SHP77 treated with DMSO at 0.1 percent for 48 hours (cell line): ENCODE results near the gene KAZN.
"Not testable (repeated sequence)": the region's sequence is repeated elsewhere in the genome, so short reads cannot be mapped to it uniquely, and the experiment has no call there.

Experiments used
- DNase-seq: peaks from one replicate; lab custom pipeline; 2025; lab: John Stamatoyannopoulos, UW

KAZN gene

GRCh38 chr1:14598498-14599182 is at the start of gene KAZN:
TSS of gene KAZN (plus strand) at chr1:14598685.
- no peak for DNase-seq

- DNase-seq, result no peak
Observed at GRCh38 chr1:14549897-14550620, 48.4 kb upstream of the KAZN start.

DNA sequence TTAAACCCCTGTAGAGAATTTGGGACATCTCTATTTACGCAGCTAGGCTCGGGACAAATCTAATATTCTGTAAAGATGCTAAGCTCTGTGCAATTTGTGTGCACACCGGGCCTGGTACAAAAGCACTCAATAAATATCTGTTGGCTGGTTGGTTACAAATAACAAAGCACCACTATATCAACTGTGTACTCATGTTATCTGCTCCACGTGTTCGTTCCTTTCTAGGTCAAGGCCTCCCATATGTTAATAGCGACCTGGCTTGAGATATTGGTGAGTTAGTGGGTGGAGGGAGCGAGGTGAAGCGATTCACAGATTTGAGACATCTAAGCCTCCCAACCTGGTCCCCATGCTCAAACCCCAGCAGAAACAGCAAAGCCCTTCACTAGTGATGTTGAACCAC is 47.1 kb upstream of the KAZN start:
- DNase-seq, result no peak

GRCh38 chr1:14552246-14552965 is 46.1 kb upstream of the KAZN start:
- no peak for DNase-seq

GRCh38 chr1:14553711-14554110 is 44.8 kb upstream of the KAZN start:
- no peak for DNase-seq

DNA sequence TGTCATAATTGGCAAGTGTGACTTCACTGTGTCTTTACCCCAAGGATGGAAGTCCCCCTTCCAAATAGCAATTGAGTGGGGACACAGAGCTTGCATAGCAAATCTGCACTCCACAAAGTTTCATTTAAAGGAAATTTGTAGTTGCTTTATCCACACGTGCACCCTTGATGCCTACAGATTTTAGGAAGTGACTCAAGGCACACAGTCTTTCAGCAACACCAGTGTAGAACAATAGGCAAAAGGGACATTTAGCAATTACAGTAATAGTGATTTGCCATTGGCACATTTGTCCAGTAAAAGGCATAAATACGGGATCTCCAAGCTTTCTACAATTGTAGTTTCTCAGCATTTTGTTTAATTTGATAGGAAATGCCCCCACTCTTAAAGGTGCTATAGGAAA is 43.4 kb upstream of the KAZN start:
- no peak for DNase-seq

GRCh38 chr1:14561014-14561693 is 37.3 kb upstream of the KAZN start:
- no peak for DNase-seq

DNA sequence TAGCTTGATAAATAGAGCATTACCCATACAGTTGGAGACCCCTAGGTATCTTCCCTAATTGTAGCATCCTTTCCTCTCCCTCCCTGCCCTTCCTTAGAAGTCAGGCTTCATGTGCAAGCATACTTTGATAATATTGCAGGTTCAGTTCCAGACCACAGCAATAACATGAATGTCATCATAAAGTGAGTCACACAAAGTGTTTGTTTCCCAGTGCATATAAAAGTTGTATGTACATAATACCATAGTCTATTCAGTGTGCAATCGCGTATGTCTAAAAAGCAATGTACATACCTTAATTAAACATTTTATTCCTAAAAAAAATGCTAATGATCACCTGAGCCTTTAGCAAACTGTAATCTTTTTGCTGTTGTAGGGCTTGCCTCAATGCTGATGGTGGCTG is 33.4 kb upstream of the KAZN start:
- no peak for DNase-seq

DNA sequence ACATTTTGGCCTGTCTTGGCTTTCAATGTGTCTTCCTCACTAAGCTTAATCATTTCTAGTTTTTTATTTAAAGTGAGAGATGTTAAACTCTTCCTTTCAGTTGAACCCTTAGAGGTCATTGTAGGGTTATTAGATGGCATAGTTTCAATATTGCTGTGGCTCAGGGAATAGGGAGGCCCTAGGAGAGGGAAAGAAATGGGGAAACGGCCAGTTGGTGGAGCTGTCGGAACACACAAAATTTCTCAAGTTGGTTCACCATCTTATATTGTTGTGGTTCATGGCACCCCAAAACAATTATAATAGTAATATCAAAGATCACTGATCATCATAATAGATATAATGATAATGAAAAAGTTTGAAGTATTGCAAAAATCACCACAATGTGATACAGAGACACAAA is 31.4 kb upstream of the KAZN start:
- DNase-seq, result no peak

DNA sequence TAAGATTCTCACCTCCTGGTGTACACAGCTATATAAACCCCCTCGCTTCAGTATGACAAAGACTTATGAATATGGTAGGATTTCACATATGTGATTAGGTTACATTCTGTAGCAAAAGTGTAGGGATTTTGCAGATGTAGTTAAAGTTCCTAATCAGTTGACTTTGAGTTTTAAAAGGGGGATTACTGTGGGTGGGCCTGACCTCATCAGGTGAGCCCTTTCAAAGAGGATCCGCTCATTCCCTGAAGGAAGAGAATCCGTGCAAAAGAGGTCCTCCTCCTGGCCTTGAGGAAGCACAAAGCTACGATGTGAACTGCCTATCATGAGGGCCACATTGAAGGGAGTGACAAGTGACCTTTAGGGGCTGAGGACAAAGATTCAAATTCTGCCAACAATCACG is 30.6 kb upstream of the KAZN start:
- no peak for DNase-seq

DNA sequence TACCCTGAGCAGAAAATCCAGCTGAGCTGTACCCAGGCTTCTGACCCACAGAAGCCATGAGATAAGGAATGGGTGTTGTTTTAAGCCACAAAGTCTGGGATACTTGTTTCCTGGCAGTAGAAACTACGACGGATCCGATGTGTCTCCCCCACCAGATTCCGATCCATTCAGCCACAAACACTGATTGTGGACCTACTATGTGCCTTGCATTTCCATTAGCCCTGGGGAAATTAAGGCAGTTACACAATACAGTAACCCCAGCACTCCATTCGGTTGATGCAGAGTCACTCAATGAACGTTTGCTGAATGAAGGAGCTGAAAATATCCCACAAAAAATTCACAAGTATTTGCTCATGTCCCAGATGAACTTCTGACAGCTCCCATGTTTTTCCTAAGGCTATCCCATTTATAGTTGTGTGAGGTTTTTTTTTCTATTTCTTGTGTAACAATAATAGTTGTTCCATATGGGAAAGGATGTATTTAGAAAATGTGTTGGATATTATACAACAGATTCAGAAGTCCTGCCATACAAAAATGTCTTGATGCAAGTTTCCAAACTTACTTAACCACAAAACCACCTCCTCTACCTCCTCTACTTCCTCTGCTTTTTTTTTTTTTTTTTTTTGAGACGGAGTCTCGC is 29.6 kb upstream of the KAZN start:
- DNase-seq, result no peak

DNA sequence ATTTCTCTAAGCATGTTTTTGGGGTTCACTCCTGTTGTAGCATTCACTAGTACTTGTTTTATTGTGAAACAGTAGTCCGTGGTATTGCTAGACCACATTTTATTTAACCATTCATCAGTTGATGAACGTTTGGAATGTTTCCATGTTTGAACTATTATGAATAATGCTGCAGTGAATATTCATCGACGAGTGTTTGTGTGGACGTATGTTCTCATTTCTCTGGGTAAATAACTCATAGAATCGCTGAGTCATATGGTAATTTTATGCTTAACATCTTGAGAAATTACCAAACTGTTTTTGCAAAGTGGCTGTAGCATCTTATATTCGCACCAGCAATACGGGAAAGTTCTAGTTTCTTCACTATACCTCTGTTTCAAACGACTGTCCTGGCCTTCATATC is 28.0 kb upstream of the KAZN start:
- no peak for DNase-seq

GRCh38 chr1:14571810-14572767 is 26.4 kb upstream of the KAZN start:
- no peak for DNase-seq

DNA sequence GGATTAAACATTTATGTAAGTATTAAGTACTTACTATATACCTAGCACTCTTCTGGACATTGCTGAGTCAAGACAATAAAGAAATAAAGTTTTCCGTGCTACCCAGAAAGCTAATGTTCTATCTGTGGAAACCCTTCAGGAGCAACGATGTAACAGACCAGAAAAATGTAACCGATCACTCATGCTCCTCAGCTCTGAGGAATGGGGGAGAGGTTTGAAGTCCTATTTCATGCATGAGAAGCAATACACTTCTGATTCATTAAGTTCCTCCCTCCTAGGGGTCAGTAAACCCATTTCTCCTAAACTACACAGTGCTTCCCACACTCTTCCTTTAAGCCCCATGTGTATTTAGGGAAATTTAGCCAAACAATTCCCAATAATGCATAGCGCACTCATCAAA is 25.6 kb upstream of the KAZN start:
- DNase-seq, result no peak

DNA sequence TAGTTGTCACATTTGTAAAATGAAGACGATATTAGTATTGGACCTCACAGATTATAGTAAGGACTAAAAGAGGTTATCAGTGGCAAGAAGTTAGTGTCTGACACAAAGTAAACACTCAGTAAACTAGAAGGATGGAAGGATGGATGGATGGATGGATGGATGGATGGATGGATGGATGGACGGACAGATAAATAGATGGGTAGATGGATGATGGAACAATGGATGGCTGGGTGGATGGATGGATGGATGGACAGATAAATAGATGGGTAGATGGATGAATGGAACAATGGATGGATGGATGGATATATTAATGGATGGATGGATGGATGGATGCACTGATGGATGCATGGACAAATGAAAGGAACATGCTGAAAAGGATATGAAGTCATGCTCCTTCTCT is 22.3 kb upstream of the KAZN start:
- no peak for DNase-seq

DNA sequence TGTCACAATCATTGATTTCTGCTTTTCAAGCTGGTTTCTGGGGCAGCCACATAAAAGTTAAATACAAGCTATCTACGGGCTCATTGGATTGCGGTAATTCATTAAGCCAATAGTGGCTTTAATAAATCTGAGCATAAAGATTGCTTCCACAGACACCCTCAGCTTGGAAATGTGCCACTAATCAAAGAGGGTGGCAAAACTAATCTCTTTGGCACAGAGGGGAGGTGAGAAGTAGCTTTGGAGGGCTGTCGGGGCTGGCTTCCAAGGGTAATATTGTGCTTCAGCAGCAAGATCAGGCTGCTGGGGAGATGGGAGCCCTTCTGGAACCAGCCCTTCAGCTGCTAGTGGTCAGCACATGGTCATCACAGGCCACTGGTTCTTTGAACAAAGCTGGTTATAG is 21.2 kb upstream of the KAZN start:
- DNase-seq, result no peak

- no peak for DNase-seq
Observed at GRCh38 chr1:14578156-14578555, 20.3 kb upstream of the KAZN start.

DNA sequence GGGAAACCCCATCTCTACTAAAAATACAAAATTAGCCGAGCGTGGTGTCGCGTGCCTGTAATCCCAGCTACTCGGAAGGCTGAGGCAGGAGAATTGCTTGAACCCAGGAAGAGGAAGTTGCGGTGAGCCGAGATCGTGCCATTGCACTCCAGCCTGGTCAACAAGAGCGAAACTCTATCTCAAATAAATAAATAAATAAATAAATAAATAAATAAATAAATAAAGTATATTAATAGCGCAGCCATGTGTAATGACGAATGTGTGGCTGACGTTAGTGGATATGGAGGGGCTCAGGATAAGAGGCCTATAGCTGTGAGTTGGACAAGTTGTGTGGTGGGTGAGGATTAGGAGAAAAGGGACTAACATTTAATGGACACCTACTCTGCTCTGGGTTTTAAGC is 18.2 kb upstream of the KAZN start:
- DNase-seq, result not testable (repeated sequence)

- DNase-seq, result no peak
Observed at GRCh38 chr1:14580986-14581385, 17.5 kb upstream of the KAZN start.

DNA sequence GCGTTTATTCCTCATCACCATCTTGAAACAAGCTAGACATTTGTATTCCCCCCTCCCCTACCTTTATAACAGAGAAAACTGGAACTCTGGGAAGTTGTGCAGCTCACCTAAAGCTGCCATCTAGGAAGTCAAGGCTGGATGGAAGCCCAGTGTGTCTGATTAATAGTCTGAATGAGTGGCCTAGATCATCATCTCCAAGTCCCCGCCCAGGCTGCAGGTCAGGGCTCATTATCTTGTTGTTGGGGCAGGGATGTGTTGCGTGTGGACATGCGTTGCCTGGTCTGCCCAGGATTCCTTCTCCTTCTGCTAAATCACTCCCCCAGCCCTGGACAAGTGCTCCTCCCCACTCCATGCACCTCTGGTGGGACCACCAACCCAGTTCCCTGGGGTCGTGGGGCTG is 14.7 kb upstream of the KAZN start:
- no peak for DNase-seq

DNA sequence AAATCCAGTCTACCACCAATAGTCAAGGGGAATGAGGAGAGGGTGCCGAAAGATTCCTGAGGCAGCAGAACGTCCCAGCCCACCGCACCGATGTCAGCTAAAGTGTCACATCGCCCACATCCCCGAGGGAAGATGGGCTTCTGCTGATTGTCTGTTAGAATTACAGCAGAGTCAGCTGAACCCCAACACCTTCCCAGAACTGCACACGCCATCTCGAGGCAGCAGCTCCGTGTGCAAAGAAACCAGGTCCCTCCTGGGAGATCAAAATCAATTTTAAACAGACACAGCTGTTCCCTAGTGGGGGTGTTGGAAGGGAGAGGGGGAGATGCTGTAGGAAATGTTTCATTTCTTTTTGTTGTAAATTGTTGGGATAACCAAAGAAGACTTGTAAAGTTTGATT is 12.8 kb upstream of the KAZN start:
- no peak for DNase-seq
